Endothelial cell of umbilical vein (primary cell): ENCODE results near the gene KPNB1. TPM values are rescaled to one million over a fixed set of nuclear protein-coding genes. Genes with fewer than 3 reads are reported as not detected.

Source experiments
- BruUV-seq: library from RNA; stranded (reverse); fragments of 400-500 nt; replicated peaks from 2 replicates; lab custom pipeline; 2021; lab: Mats Ljungman, UMichigan
- CTCF ChIA-PET: fragments of 300-600, 350-600 bp; sonication (Branson Sonifier 250); formaldehyde crosslinking; loops from one replicate; lab custom pipeline; 2021; ENCODE audit warnings: antibody characterized with exemption, inconsistent platforms; lab: Charles Lee
- POLR2A ChIA-PET: fragments of 300-600, 350-600 bp; sonication (Branson Sonifier 250); formaldehyde crosslinking; loops from one replicate; lab custom pipeline; 2021; ENCODE audit warnings: antibody characterized with exemption, inconsistent platforms; lab: Charles Lee
- DNase-seq: peaks from one replicate; pipeline ENCODE4 v3.0.0-alpha.2; 2011; ENCODE audit warnings: low read depth, low spot score
- FAIRE-seq: peaks from 2 replicates; lab custom pipeline; 2011; peaks lifted over from hg19 to GRCh38; lab: Jason Lieb, UNC
- H2AFZ ChIP-seq: 2 replicates; pipeline ENCODE4 v1.6.0; 2012; ENCODE audit warnings: low read depth, low read length, control low read depth, inconsistent platforms
- H3K27ac ChIP-seq: 2 replicates; pipeline ENCODE4 v1.5.1; 2011; ENCODE audit warnings: low read depth, mild to moderate bottlenecking, control low read depth, low read length, moderate library complexity; ENCODE audit not compliant: insufficient read depth
- H3K27me3 ChIP-seq, 2 experiments: 2 replicates each; pipeline versions ENCODE4 v1.6.0 to v1.6.1; 2011; ENCODE audit warnings: low read length in 2 of 2, mixed read lengths in 1 of 2; ENCODE audit not compliant: control insufficient read depth in 2 of 2, insufficient read depth in 2 of 2
- H3K36me3 ChIP-seq, 2 experiments: 2 replicates in 1 of 2; 3 replicates in 1 of 2; pipeline ENCODE4 v1.5.1; 2011; ENCODE audit warnings: low read length in 2 of 2, mild to moderate bottlenecking in 1 of 2, moderate library complexity in 1 of 2; ENCODE audit not compliant: control insufficient read depth in 2 of 2, insufficient read depth in 2 of 2; ENCODE audit errors: extremely low read depth in 1 of 2
- H3K4me1 ChIP-seq: 3 replicates; pipeline ENCODE4 v1.5.1; 2011; ENCODE audit warnings: mild to moderate bottlenecking, low read length; ENCODE audit not compliant: control insufficient read depth, insufficient read depth; ENCODE audit errors: extremely low read depth
- H3K4me2 ChIP-seq: 2 replicates; pipeline ENCODE4 v1.6.1; 2011; ENCODE audit warnings: low read length, control low read depth, mixed read lengths; ENCODE audit not compliant: insufficient read depth
- H3K4me3 ChIP-seq, 3 experiments: fragments of 200-600 bp in 1 of 3; sonication (generic), shearing (Covaris generic) in 1 of 3; replicated peaks in 1 of 3; 2 replicates each; pipeline ENCODE4 v1.5.1; 2011 to 2016; ENCODE audit warnings: control low read depth in 3 of 3, low read length in 3 of 3, mild to moderate bottlenecking in 2 of 3, inconsistent platforms in 1 of 3, low read depth in 1 of 3, moderate library complexity in 1 of 3; ENCODE audit not compliant: insufficient read depth in 1 of 3
- H3K79me2 ChIP-seq: 2 replicates; pipeline ENCODE4 v1.6.0; 2012; ENCODE audit warnings: low read length, inconsistent platforms; ENCODE audit not compliant: control insufficient read depth, insufficient read depth
- H3K9ac ChIP-seq: replicated peaks from 2 replicates; pipeline ENCODE3; 2011; ENCODE audit warnings: low read length, control low read depth; ENCODE audit not compliant: insufficient read depth; ENCODE audit errors: extremely low read depth
- H3K9me1 ChIP-seq: replicated peaks from 3 replicates; pipeline ENCODE4 v1.6.0; 2011; ENCODE audit warnings: mild to moderate bottlenecking, low read length; ENCODE audit not compliant: control insufficient read depth, insufficient read depth; ENCODE audit errors: extremely low read depth
- H3K9me3 ChIP-seq: replicated peaks from 2 replicates; pipeline ENCODE4 v1.5.1; 2012; ENCODE audit warnings: low read length, inconsistent platforms; ENCODE audit not compliant: control insufficient read depth, insufficient read depth
- H4K20me1 ChIP-seq: replicated peaks from 2 replicates; pipeline ENCODE3; 2011; ENCODE audit warnings: mild to moderate bottlenecking, low read length; ENCODE audit not compliant: control insufficient read depth, insufficient read depth; ENCODE audit errors: extremely low read depth
- EZH2 ChIP-seq: IDR thresholded peaks from 2 replicates; pipeline ENCODE4 v1.6.1; 2012; ENCODE audit warnings: borderline replicate concordance, low read depth, mild to moderate bottlenecking, moderate library complexity, low read length, inconsistent platforms; ENCODE audit not compliant: severe bottlenecking
- FOS ChIP-seq: IDR thresholded peaks from 2 replicates; pipeline ENCODE4 v1.6.1; 2011; ENCODE audit warnings: mild to moderate bottlenecking, low read length, moderate library complexity, borderline replicate concordance; ENCODE audit not compliant: insufficient read depth
- GATA2 ChIP-seq: IDR thresholded peaks from 2 replicates; pipeline ENCODE4 v1.7.0; 2011; ENCODE audit warnings: low read depth, mild to moderate bottlenecking, moderate library complexity, mixed read lengths, low read length; ENCODE audit not compliant: insufficient read length, insufficient read depth
- JUN ChIP-seq: IDR thresholded peaks from 2 replicates; pipeline ENCODE4 v1.6.1; 2011; ENCODE audit warnings: borderline replicate concordance, low read depth; ENCODE audit not compliant: insufficient read length, insufficient read depth
- MYC ChIP-seq: IDR thresholded peaks from one replicate; pipeline ENCODE4 v1.6.1; 2011; ENCODE audit warnings: mild to moderate bottlenecking, low read depth, low read length
- POLR2A ChIP-seq: IDR thresholded peaks from 2 replicates; pipeline ENCODE4 v1.6.1; 2012; ENCODE audit warnings: low read depth, mild to moderate bottlenecking, control low read depth, low read length
- POLR2AphosphoS5 ChIP-seq: IDR thresholded peaks from 2 replicates; pipeline ENCODE4 v1.6.1; 2012; ENCODE audit warnings: low read depth, mild to moderate bottlenecking, control low read depth, low read length, moderate library complexity; ENCODE audit not compliant: insufficient read depth
- dilution Hi-C: fragments of 300-500 bp; cut with MboI; formaldehyde crosslinking; loops from one replicate; pipeline ENCODE4 v1.15.0; 2019; ENCODE audit warnings: low sequenced_read_pairs; ENCODE audit not compliant: extremely low pct_ligation_motif_present
- intact Hi-C: fragments of 100-400 bp; cut with micrococcal nuclease; formaldehyde crosslinking; loops from one replicate; pipeline ENCODE4 v1.10.0; 2022
- polyA plus RNA-seq, 4 experiments: library from polyadenylated mRNA; depleted of rRNA in 3 of 4; stranded (reverse) in 3 of 4; unstranded in 1 of 4; fragments of >200 nt; gene quantifications; 2 replicates each; pipeline versions ENCODE4 v1.2.1 to v1.2.3, GENCODE V29; 2011 to 2012; ENCODE audit warnings: missing spikeins in 1 of 4
- total RNA-seq: library from RNA; stranded (reverse); gene quantifications from 2 replicates; pipeline ENCODE4 v1.2.3, GENCODE V29; 2021
- TF ChIP-seq, protein P1 (sequence below): IDR thresholded peaks from 2 replicates; pipeline ENCODE4 v1.6.1; 2011; ENCODE audit not compliant: insufficient read depth, insufficient read length
- TF ChIP-seq, protein P2 (sequence below), 2 donors: IDR thresholded peaks; 1 replicate in 1 of 2; 2 replicates in 1 of 2; pipeline ENCODE4 v1.5.1; 2011; ENCODE audit warnings: low read length in 2 of 2, mild to moderate bottlenecking in 2 of 2, moderate library complexity in 2 of 2, control low read depth in 1 of 2, inconsistent platforms in 1 of 2, low read depth in 1 of 2; ENCODE audit not compliant: insufficient read depth in 1 of 2; ENCODE audit errors: extremely low read depth in 1 of 2

Gene KPNB1
- total and polyA plus RNA-seq, 2 donors (not counting 3 experiments of a cell fraction or from before 2014, with no cell fraction given): 119 to 495 TPM

DNA sequence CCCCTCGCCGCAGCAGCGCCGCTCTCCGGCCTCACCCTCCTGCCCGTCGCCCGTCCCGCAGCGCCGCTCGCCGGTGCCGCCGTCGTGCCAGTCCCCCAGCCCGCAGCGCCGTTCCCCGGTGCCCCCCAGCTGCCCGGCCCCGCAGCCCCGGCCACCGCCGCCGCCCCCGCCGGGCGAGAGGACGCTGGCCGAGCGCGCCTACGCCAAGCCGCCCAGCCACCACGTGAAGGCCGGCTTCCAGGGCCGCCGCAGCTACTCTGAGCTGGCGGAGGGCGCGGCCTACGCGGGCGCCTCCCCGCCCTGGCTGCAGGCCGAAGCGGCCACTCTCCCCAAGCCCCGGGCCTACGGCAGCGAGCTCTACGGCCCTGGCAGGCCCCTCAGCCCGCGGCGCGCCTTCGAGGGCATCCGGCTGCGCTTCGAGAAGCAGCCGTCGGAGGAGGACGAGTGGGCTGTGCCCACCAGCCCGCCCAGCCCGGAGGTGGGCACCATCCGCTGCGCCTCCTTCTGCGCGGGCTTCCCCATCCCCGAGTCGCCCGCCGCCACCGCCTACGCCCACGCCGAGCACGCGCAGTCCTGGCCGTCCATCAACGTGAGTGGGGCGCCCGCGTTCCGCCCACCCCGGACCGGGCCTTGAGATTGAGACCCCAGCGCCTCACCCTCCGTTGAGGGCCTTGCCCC, 59.3 kb downstream of the KPNB1 start:
- Histone ChIP-seq H3K79me2 (no peaks in the 10 kb centered on the region), H3K27ac (no peak overlapping the region), H4K20me1 (no peaks in the 10 kb centered on the region), H2AFZ (no peak overlapping the region), H3K36me3 (peaks cover 0 to 15% of the 10 kb centered on the region in 2 experiments), H3K4me3 (no peak overlapping the region), H3K27me3 (no peaks in the 10 kb centered on the region), H3K4me2 (no peak overlapping the region), H3K9me3 (no peaks in the 10 kb centered on the region), H3K4me1 (no peaks in the 10 kb centered on the region), H3K9me1 (no peaks in the 10 kb centered on the region), H3K9ac (no peak overlapping the region)
- BruUV-seq: no TSS peak
- DNase-seq: no peak
- dilution Hi-C loops: no loop called here
- FAIRE-seq: no peak
- ChIA-PET CTCF (interaction anchor here (0.6 to 3.6 kb wide), 3 partner anchors 11 to 20 kb away, joined by 3 to 22 read pairs (median 3); no protein-coding TSS in a partner anchor), POLR2A (no interaction called here)
- TF ChIP-seq, protein P1, sequence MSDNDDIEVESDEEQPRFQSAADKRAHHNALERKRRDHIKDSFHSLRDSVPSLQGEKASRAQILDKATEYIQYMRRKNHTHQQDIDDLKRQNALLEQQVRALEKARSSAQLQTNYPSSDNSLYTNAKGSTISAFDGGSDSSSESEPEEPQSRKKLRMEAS: no peak
- TF ChIP-seq EZH2: no peak
- no peak for TF ChIP-seq GATA2
- no peak for TF ChIP-seq JUN
- TF ChIP-seq POLR2A: no peak
- no peak for TF ChIP-seq FOS
- TF ChIP-seq, protein P2, sequence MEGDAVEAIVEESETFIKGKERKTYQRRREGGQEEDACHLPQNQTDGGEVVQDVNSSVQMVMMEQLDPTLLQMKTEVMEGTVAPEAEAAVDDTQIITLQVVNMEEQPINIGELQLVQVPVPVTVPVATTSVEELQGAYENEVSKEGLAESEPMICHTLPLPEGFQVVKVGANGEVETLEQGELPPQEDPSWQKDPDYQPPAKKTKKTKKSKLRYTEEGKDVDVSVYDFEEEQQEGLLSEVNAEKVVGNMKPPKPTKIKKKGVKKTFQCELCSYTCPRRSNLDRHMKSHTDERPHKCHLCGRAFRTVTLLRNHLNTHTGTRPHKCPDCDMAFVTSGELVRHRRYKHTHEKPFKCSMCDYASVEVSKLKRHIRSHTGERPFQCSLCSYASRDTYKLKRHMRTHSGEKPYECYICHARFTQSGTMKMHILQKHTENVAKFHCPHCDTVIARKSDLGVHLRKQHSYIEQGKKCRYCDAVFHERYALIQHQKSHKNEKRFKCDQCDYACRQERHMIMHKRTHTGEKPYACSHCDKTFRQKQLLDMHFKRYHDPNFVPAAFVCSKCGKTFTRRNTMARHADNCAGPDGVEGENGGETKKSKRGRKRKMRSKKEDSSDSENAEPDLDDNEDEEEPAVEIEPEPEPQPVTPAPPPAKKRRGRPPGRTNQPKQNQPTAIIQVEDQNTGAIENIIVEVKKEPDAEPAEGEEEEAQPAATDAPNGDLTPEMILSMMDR (IDR thresholded peaks at IDR 0.05; ENCODE audit: extremely low read depth in 1 of 2, insufficient read depth in 1 of 2, low read depth in 1 of 2, low read length in 2 of 2): no peak
- TF ChIP-seq MYC: no peak
- no peak for TF ChIP-seq POLR2AphosphoS5
- intact Hi-C loops: no loop called here
